GM23248 (cell line): ENCODE measurements around the gene SMC6.

ENCODE experiments used
- EZH2 ChIP-seq: fragments of 200-600 bp; sonication (generic); IDR thresholded peaks from 2 replicates; pipeline ENCODE4 v1.6.1; 2018; ENCODE audit warnings: antibody characterized with exemption, mild to moderate bottlenecking; ENCODE audit not compliant: insufficient read depth, poor library complexity, severe bottlenecking
- EZH2phosphoT487 ChIP-seq: fragments of 200-600 bp; sonication (generic); IDR thresholded peaks from 2 replicates; pipeline ENCODE4 v1.6.1; 2018; ENCODE audit warnings: antibody characterized with exemption, moderate library complexity, mild to moderate bottlenecking, low read depth; ENCODE audit not compliant: insufficient read depth

- TF ChIP-seq EZH2phosphoT487 (no peak), EZH2 (no peak)
Measured at GRCh38 chr2:17615728-17616351, 137.8 kb downstream of the SMC6 start.
